Smooth muscle cell (in vitro differentiated cells): Measurements from ENCODE around the gene DNAJC12. TPM values are rescaled to one million over a fixed set of nuclear protein-coding genes. Genes with fewer than 3 reads are reported as not detected.

Source experiments
- DNase-seq: peaks from one replicate; lab custom pipeline; 2025; ENCODE audit not compliant: unreplicated experiment; lab: John Stamatoyannopoulos, UW
- H2AFZ ChIP-seq: fragments of 200-600 bp; sonication (generic); 2 replicates; pipeline ENCODE4 v1.6.0; 2016; ENCODE audit warnings: antibody characterized with exemption, low read depth, mild to moderate bottlenecking
- H3F3A ChIP-seq: fragments of 200-600 bp; sonication (generic); 2 replicates; pipeline ENCODE4 v1.6.0; 2017; ENCODE audit warnings: antibody characterized with exemption, low read depth
- H3K27ac ChIP-seq: fragments of 200-600 bp; sonication (generic); 2 replicates; pipeline ENCODE4 v1.5.1; 2016; ENCODE audit warnings: low read depth, mild to moderate bottlenecking
- H3K27me3 ChIP-seq: fragments of 200-600 bp; sonication (generic); 2 replicates; pipeline ENCODE4 v1.6.1; 2016; ENCODE audit warnings: low read depth, mild to moderate bottlenecking
- H3K36me3 ChIP-seq: fragments of 200-600 bp; sonication (generic); 2 replicates; pipeline ENCODE4 v1.5.1; 2016; ENCODE audit warnings: low read depth
- H3K4me1 ChIP-seq: fragments of 200-600 bp; sonication (generic); 2 replicates; pipeline ENCODE4 v1.5.1; 2016; ENCODE audit warnings: low read depth
- H3K4me2 ChIP-seq: fragments of 200-600 bp; sonication (generic); 2 replicates; pipeline ENCODE4 v1.6.0; 2016; ENCODE audit warnings: mild to moderate bottlenecking
- H3K4me3 ChIP-seq: fragments of 200-600 bp; sonication (generic); 2 replicates; pipeline ENCODE4 v1.5.1; 2016; ENCODE audit warnings: mild to moderate bottlenecking
- H3K79me2 ChIP-seq: fragments of 200-600 bp; sonication (generic); 2 replicates; pipeline ENCODE4 v1.6.0; 2016; ENCODE audit warnings: low read depth, mild to moderate bottlenecking
- H3K9ac ChIP-seq: fragments of 200-600 bp; sonication (generic); 2 replicates; pipeline ENCODE4 v1.6.0; 2016; ENCODE audit warnings: low read depth
- H3K9me3 ChIP-seq: fragments of 200-600 bp; sonication (generic); replicated peaks from 2 replicates; pipeline ENCODE4 v1.5.1; 2016; ENCODE audit warnings: low read depth
- H4K20me1 ChIP-seq: fragments of 200-600 bp; sonication (generic); 2 replicates; pipeline ENCODE4 v1.6.0; 2016; ENCODE audit warnings: low read depth
- CTCF ChIP-seq: fragments of 200-600 bp; sonication (generic); IDR thresholded peaks from 2 replicates; pipeline ENCODE4 v1.5.1; 2017; ENCODE audit warnings: borderline replicate concordance, mild to moderate bottlenecking, antibody characterized with exemption; ENCODE audit not compliant: insufficient read depth, poor library complexity, severe bottlenecking
- WGBS: methylation state at CpG from one replicate; pipeline ENCODE4 v1.1.7; 2016; ENCODE audit warnings: low lambda C conversion rate; 5-methylcytosine and 5-hydroxymethylcytosine counted together
- polyA plus RNA-seq: library from polyadenylated mRNA; unstranded; fragments of >200 nt; fragmentation: Nextera tagmentation; extraction: Ambion mirVana; gene quantifications from 2 replicates; pipeline ENCODE4 v1.2.1, GENCODE V29; 2016
- total RNA-seq: library from RNA; depleted of rRNA; stranded (reverse); fragments of >200 nt; gene quantifications from 2 replicates; pipeline ENCODE4 v1.2.3, GENCODE V29; 2014

DNAJC12 gene
- total and polyA plus RNA-seq, 2 experiments from 2014 or later: 0.82 to 2.1 TPM

DNA sequence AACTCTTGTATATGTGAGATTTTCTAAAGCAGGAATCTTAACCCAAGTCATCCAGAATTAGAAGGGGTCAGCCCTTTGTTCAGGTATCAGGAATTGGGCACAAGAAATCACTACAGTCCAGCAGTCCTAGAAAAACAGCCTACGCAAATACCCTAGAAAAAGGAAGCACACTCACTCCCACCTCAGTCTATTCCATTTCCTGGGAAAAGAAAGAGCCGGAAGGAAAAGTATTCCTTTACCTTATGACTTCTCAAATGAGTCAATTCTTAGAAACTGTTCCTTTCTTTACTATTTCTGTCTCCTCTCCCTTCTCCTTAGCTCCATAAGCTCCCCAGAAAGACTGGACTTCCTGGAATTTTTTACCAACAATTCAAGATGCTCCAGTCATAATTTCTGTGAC is 62.7 kb downstream of the DNAJC12 start:
- WGBS: 79% methylated on average over 2 of the region's 2 CpGs
- H3K4me1 ChIP-seq: no peaks in the 10 kb centered on the region

DNA sequence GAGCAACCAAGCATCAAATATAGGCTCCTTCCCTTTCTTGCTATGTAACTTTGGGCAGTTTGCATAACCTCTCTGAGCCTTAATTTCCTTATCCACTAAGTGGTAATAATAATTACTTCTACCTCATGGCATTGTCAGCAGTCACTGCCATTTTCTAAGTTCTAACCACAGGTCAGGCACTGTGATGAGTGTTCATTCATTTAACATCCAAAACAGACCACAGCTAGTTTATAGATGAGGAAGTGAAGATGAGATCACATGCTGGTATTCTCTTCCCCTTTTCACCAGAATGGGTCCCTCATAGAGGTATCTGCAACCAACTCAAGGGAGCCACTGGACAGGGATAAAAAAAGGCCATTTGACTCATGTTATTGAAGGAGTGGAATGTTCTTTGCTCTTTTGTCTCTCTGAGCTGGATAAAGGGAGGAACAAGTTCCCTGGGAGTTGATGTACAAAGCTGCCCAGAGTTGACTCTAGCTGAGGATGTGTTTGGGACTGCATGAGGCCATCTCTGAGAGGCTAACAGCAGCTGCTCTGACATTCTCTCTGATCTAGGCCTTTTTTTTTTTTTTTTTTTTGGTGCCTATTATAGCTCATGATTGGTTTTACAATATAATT is 65.0 kb downstream of the DNAJC12 start:
- no peaks in the 10 kb centered on the region for H3K9me3 ChIP-seq
- H3K4me1 ChIP-seq: no peaks in the 10 kb centered on the region
- no peaks in the 10 kb centered on the region for H3K79me2 ChIP-seq
- no peak overlapping the region for H2AFZ ChIP-seq
- no peak for DNase-seq
- no peaks in the 10 kb centered on the region for H3K36me3 ChIP-seq
- no peaks in the 10 kb centered on the region for H3F3A ChIP-seq
- no peak for TF ChIP-seq CTCF
- no peaks in the 10 kb centered on the region for H3K27me3 ChIP-seq
- no peak overlapping the region for H3K4me3 ChIP-seq
- no peaks in the 10 kb centered on the region for H4K20me1 ChIP-seq
- H3K27ac ChIP-seq: no peak overlapping the region
- no peak overlapping the region for H3K4me2 ChIP-seq
- no peak overlapping the region for H3K9ac ChIP-seq

More for the DNA sequence above, 62.7 kb downstream of the DNAJC12 start:
- TF ChIP-seq CTCF: no peak
- Histone ChIP-seq H3K36me3 (no peaks in the 10 kb centered on the region), H3K4me2 (no peak overlapping the region), H4K20me1 (no peaks in the 10 kb centered on the region), H3K9ac (no peak overlapping the region), H3K27ac (no peak overlapping the region), H3K79me2 (no peaks in the 10 kb centered on the region), H3K4me3 (no peak overlapping the region), H3K9me3 (no peaks in the 10 kb centered on the region), H2AFZ (peak overlapping the region; percentile 5), H3F3A (no peaks in the 10 kb centered on the region), H3K27me3 (no peaks in the 10 kb centered on the region)
- no peak for DNase-seq

DNA sequence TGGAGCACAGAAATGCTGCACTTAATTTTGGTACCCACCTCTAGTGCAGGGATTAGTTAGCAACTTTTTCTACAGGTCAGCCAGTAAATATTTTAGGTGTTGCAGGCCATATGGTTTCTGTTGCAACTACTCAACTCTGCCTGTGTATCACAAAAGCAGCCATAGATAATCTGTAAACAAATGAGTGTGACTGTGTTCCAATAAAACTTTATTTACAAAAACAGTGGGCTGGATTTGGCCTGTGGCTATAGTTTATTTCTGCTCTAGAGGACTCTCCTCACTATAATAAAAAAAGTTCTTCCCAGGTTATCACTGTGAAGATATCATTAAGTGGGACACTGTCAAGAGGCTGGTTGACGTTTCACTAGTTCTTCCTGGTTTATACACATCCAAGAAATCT is 65.8 kb downstream of the DNAJC12 start:
- 46% methylated on average over 1 of the region's 1 CpG for WGBS
- Histone ChIP-seq H3K9me3 (no peaks in the 10 kb centered on the region), H3K9ac (no peak overlapping the region), H4K20me1 (no peaks in the 10 kb centered on the region), H3K4me2 (no peak overlapping the region), H3K27me3 (no peaks in the 10 kb centered on the region), H3K4me1 (no peaks in the 10 kb centered on the region), H3F3A (no peaks in the 10 kb centered on the region), H3K27ac (no peak overlapping the region), H3K36me3 (no peaks in the 10 kb centered on the region), H2AFZ (peak overlapping the region; percentile 25), H3K4me3 (no peak overlapping the region), H3K79me2 (no peaks in the 10 kb centered on the region)
- no peak for DNase-seq
- no peak for TF ChIP-seq CTCF

DNA sequence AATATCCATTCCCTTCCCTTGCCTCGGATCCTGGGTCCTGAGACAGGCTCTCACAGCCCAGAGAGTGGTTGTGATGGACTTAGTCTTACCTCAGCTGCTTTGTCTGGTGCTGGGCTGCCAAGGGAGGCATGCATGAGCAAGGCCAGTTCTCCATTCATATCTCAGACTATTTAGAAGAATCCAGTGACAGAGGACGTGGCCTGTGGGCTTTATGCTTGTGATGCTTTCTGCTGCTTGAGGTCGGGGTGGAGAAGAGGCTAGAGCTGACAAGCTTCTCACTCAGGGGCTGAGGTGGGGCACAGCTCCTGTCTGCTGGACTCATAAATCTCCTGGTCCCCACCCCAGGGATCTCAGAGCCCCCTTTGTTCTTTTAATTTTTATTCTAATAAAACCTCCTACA is 66.8 kb downstream of the DNAJC12 start:
- no peak overlapping the region for H3K27ac ChIP-seq
- DNase-seq: no peak
- 83% methylated on average over 3 of the region's 3 CpGs for WGBS

More for the DNA sequence above, 66.8 kb downstream of the DNAJC12 start:
- no peaks in the 10 kb centered on the region for H3K9me3 ChIP-seq
- no peaks in the 10 kb centered on the region for H4K20me1 ChIP-seq
- H3K36me3 ChIP-seq: no peaks in the 10 kb centered on the region
- H3F3A ChIP-seq: no peaks in the 10 kb centered on the region
- no peak overlapping the region for H3K4me2 ChIP-seq
- H3K27me3 ChIP-seq: no peaks in the 10 kb centered on the region
- H3K4me1 ChIP-seq: no peaks in the 10 kb centered on the region
- H3K79me2 ChIP-seq: no peaks in the 10 kb centered on the region
- H3K4me3 ChIP-seq: no peak overlapping the region
- H2AFZ ChIP-seq: no peak overlapping the region
- TF ChIP-seq CTCF: no peak
- H3K9ac ChIP-seq: no peak overlapping the region
